ENCODE results near the gene MPV17. TPM values are rescaled to one million over a fixed set of nuclear protein-coding genes. Genes with fewer than 3 reads are reported as not detected.
A peak's percentile ranks its signal among the peaks of the same experiment; 100 is the strongest.
"Not testable (repeated sequence)": the region's sequence is repeated elsewhere in the genome, so short reads cannot be mapped to it uniquely, and the experiment has no call there.

Gene MPV17
- total RNA-seq (2014; rRNA removed; shearing (Covaris generic)), result 88.0 and 88.3 TPM in 2 replicates

GRCh38 chr2:27322766-27323595 lies at the start of gene MPV17:
Gene MPV17 (minus strand): TSS chr2:27323097. CDS start chr2:27322517, 580 bp downstream.
- peak; percentile 88 to 93 for DNase-seq (ENCODE audit: low read depth in 1 of 2, low spot score in 2 of 2)
- no peaks in the 10 kb centered on the region for H3K9me3 ChIP-seq (replicated peaks)
- H3K36me3 ChIP-seq, result peaks cover 25% of the 10 kb centered on the region
- H3K4me1 ChIP-seq (replicated peaks), result peaks cover 28% of the 10 kb centered on the region
- peak within 1 kb of the TSS; percentile 64 for H3K4me3 ChIP-seq
- H3K27me3 ChIP-seq (replicated peaks), result no peaks in the 10 kb centered on the region
- peak within 1 kb of the TSS; percentile 95 for H3K27ac ChIP-seq

GRCh38 chr2:27370816-27371620 lies 48.1 kb upstream of the MPV17 start:
- Histone ChIP-seq H3K4me1 (replicated peaks) (peaks cover 21% of the 10 kb centered on the region), H3K9me3 (replicated peaks) (no peaks in the 10 kb centered on the region), H3K27me3 (replicated peaks) (no peaks in the 10 kb centered on the region), H3K27ac (peak overlapping the region; percentile 69), H3K4me3 (peak overlapping the region; percentile 89), H3K36me3 (peaks cover 82% of the 10 kb centered on the region)
- peak in 1 of 2 experiments; percentile 74 for DNase-seq (ENCODE audit: low read depth in 1 of 2, low spot score in 2 of 2)

- H3K4me1 ChIP-seq (replicated peaks), result peaks cover 21% of the 10 kb centered on the region
- peak within 1 kb of the TSS; percentile 89 for H3K4me3 ChIP-seq
- H3K27ac ChIP-seq, result peak within 1 kb of the TSS; percentile 69
- H3K9me3 ChIP-seq (replicated peaks), result no peaks in the 10 kb centered on the region
- DNase-seq (ENCODE audit: low read depth in 1 of 2, low spot score in 2 of 2), result peak; percentile 96 to 99
- H3K36me3 ChIP-seq, result peaks cover 80% of the 10 kb centered on the region
- H3K27me3 ChIP-seq (replicated peaks), result no peaks in the 10 kb centered on the region
Measured at GRCh38 chr2:27370026-27370815, 47.3 kb upstream of the MPV17 start, which contains the start of the genes EIF2B4 and SNX17. Gene EIF2B4 (minus strand): TSS chr2:27370338. CDS start chr2:27370314, 24 bp downstream. Gene SNX17 (plus strand): TSS chr2:27370616. CDS start chr2:27370744, 128 bp downstream.

- H3K27me3 ChIP-seq (replicated peaks), result no peaks in the 10 kb centered on the region
- peak in 1 of 2 experiments; percentile 61 for DNase-seq (ENCODE audit: low read depth in 1 of 2, low spot score in 2 of 2)
- H3K36me3 ChIP-seq, result peaks cover 79% of the 10 kb centered on the region
- peak overlapping the region; percentile 26 for H3K27ac ChIP-seq
- H3K9me3 ChIP-seq (replicated peaks), result no peaks in the 10 kb centered on the region
- H3K4me3 ChIP-seq, result peak overlapping the region; percentile 89
- peaks cover 21% of the 10 kb centered on the region for H3K4me1 ChIP-seq (replicated peaks)
Measured at GRCh38 chr2:27369471-27370025, 46.7 kb upstream of the MPV17 start.

- Histone ChIP-seq H3K27ac (no peak overlapping the region), H3K27me3 (replicated peaks) (no peaks in the 10 kb centered on the region), H3K4me1 (replicated peaks) (0 out of 2 replicates have a peak, but pooled peaks cover 4% of the 10 kb centered on the region), H3K9me3 (replicated peaks) (no peaks in the 10 kb centered on the region), H3K4me3 (no peak overlapping the region), H3K36me3 (peaks cover 65% of the 10 kb centered on the region)
- DNase-seq (ENCODE audit: low read depth in 1 of 2, low spot score in 2 of 2), result no peak
Measured at GRCh38 chr2:27363933-27364332, 41.0 kb upstream of the MPV17 start.

- H3K36me3 ChIP-seq, result peaks cover 55% of the 10 kb centered on the region
- H3K4me1 ChIP-seq (replicated peaks), result no peaks in the 10 kb centered on the region
- no peaks in the 10 kb centered on the region for H3K9me3 ChIP-seq (replicated peaks)
- H3K4me3 ChIP-seq, result no peak overlapping the region
- no peak for DNase-seq (ENCODE audit: low read depth in 1 of 2, low spot score in 2 of 2)
- H3K27me3 ChIP-seq (replicated peaks), result no peaks in the 10 kb centered on the region
- no peak overlapping the region for H3K27ac ChIP-seq
Measured at GRCh38 chr2:27362678-27363420, 40.0 kb upstream of the MPV17 start.

GRCh38 chr2:27356382-27357181 lies 33.7 kb upstream of the MPV17 start, which contains the start of gene GTF3C2:
Gene GTF3C2 (minus strand): TSS chr2:27356764. CDS start chr2:27343554, 13,210 bp downstream.
- Histone ChIP-seq H3K27me3 (replicated peaks) (no peaks in the 10 kb centered on the region), H3K4me1 (replicated peaks) (no peaks in the 10 kb centered on the region), H3K27ac (peak within 1 kb of the TSS; percentile 73), H3K4me3 (peak within 1 kb of the TSS; percentile 67), H3K9me3 (replicated peaks) (no peaks in the 10 kb centered on the region), H3K36me3 (0 out of 2 replicates have a peak, but pooled peaks cover 3% of the 10 kb centered on the region)
- DNase-seq (ENCODE audit: low read depth in 1 of 2, low spot score in 2 of 2), result peak; percentile 96 to 99

- H3K36me3 ChIP-seq, result 0 out of 2 replicates have a peak, but pooled peaks cover 3% of the 10 kb centered on the region
- peak in 1 of 2 experiments; percentile 56 for DNase-seq (ENCODE audit: low read depth in 1 of 2, low spot score in 2 of 2)
- H3K27ac ChIP-seq, result peak overlapping the region; percentile 73
- no peaks in the 10 kb centered on the region for H3K9me3 ChIP-seq (replicated peaks)
- no peaks in the 10 kb centered on the region for H3K27me3 ChIP-seq (replicated peaks)
- no peaks in the 10 kb centered on the region for H3K4me1 ChIP-seq (replicated peaks)
- H3K4me3 ChIP-seq, result peak overlapping the region; percentile 67
Measured at GRCh38 chr2:27356056-27356381, 33.1 kb upstream of the MPV17 start.

- Histone ChIP-seq H3K9me3 (replicated peaks) (no peaks in the 10 kb centered on the region), H3K4me1 (replicated peaks) (no peaks in the 10 kb centered on the region), H3K4me3 (no peak overlapping the region), H3K27ac (no peak overlapping the region), H3K27me3 (replicated peaks) (no peaks in the 10 kb centered on the region), H3K36me3 (0 out of 2 replicates have a peak, but pooled peaks cover 3% of the 10 kb centered on the region)
- no peak for DNase-seq (ENCODE audit: low read depth in 1 of 2, low spot score in 2 of 2)
Measured at GRCh38 chr2:27354597-27354927, 31.7 kb upstream of the MPV17 start.

GRCh38 chr2:27353762-27354596 lies 31.1 kb upstream of the MPV17 start:
- H3K4me1 ChIP-seq (replicated peaks), result no peaks in the 10 kb centered on the region
- no peak overlapping the region for H3K4me3 ChIP-seq
- H3K27me3 ChIP-seq (replicated peaks), result no peaks in the 10 kb centered on the region
- H3K9me3 ChIP-seq (replicated peaks), result no peaks in the 10 kb centered on the region
- H3K27ac ChIP-seq, result no peak overlapping the region
- DNase-seq (ENCODE audit: low read depth in 1 of 2, low spot score in 2 of 2), result no peak
- H3K36me3 ChIP-seq, result 0 out of 2 replicates have a peak, but pooled peaks cover 3% of the 10 kb centered on the region

GRCh38 chr2:27353386-27353761 lies 30.5 kb upstream of the MPV17 start:
- DNase-seq (ENCODE audit: low read depth in 1 of 2, low spot score in 2 of 2); H3K4me3 ChIP-seq; H3K27me3 ChIP-seq (replicated peaks); H3K9me3 ChIP-seq (replicated peaks); H3K36me3 ChIP-seq; H3K4me1 ChIP-seq (replicated peaks); H3K27ac ChIP-seq: not testable (repeated sequence)

All from SJSA1 (cell line).